Small intestine (tissue), 7 donors: Measurements from ENCODE around the gene PPP1R2. TPM values are rescaled to one million over a fixed set of nuclear protein-coding genes. Genes with fewer than 3 reads are reported as not detected.
"Not testable (repeated sequence)": the region's sequence is repeated elsewhere in the genome, so short reads cannot be mapped to it uniquely, and the experiment has no call there.

Experiments used
- DNase-seq, 2 donors: peaks; one replicate each; pipeline versions ENCODE4 v3.0.0 to v3.0.0-alpha.2; 2013
- FAIRE-seq: peaks from 2 replicates; lab custom pipeline; 2012; peaks lifted over from hg19 to GRCh38; lab: Jason Lieb, UNC
- H3K27ac ChIP-seq, 3 donors: one replicate each; pipeline ENCODE4 v1.5.1; 2013; ENCODE audit warnings: low read length in 2 of 3, mild to moderate bottlenecking in 2 of 3, control low read depth in 1 of 3, inconsistent platforms in 1 of 3, low read depth in 1 of 3, moderate library complexity in 1 of 3
- H3K27me3 ChIP-seq, 3 donors: one replicate each; pipeline ENCODE4 v1.6.1; 2013; ENCODE audit warnings: low read length in 3 of 3, inconsistent platforms in 1 of 3; ENCODE audit not compliant: control insufficient read depth in 3 of 3, insufficient read depth in 3 of 3
- H3K36me3 ChIP-seq, 3 donors: one replicate each; pipeline ENCODE4 v1.6.1; 2013; ENCODE audit warnings: low read length in 3 of 3, inconsistent platforms in 1 of 3, low read depth in 1 of 3, mild to moderate bottlenecking in 1 of 3, moderate library complexity in 1 of 3; ENCODE audit not compliant: control insufficient read depth in 3 of 3, insufficient read depth in 2 of 3
- H3K4me1 ChIP-seq, 3 donors: one replicate each; pipeline ENCODE4 v1.6.1; 2013; ENCODE audit warnings: low read length in 2 of 3, inconsistent platforms in 1 of 3, low read depth in 1 of 3, mild to moderate bottlenecking in 1 of 3, moderate library complexity in 1 of 3; ENCODE audit not compliant: control insufficient read depth in 3 of 3, insufficient read depth in 2 of 3
- H3K4me3 ChIP-seq, 3 donors: one replicate each; pipeline ENCODE4 v1.5.1; 2013; ENCODE audit warnings: low read length in 3 of 3, control low read depth in 1 of 3, inconsistent platforms in 1 of 3, low read depth in 1 of 3, mild to moderate bottlenecking in 1 of 3, moderate library complexity in 1 of 3
- H3K9me3 ChIP-seq, 2 donors: one replicate each; pipeline ENCODE4 v1.6.1; 2013; ENCODE audit warnings: low read depth in 1 of 2, low read length in 1 of 2; ENCODE audit not compliant: control insufficient read depth in 2 of 2, insufficient read depth in 1 of 2
- WGBS, 3 donors: extraction: QIAGEN DNeasy Blood & Tissue Kit; methylation state at CpG; one replicate each; pipeline ENCODE4 v1.1.7; 2013; 5-methylcytosine and 5-hydroxymethylcytosine counted together
- polyA plus RNA-seq, 4 donors: library from polyadenylated mRNA; stranded (reverse) in 3 of 4; unstranded in 1 of 4; fragments of 200-250 nt in 3 of 4; fragments of 120-200 nt in 1 of 4; gene quantifications; one replicate each; pipeline versions ENCODE4 v1.2.1 to v1.2.3, GENCODE V29; 2013
- donor health status: healthy with polysubstance abuse.
- donor health status: control.
- donor health status: control.
- donor health status: Bipolar disorder and iron deficiency.
- donor health status: healthy.

PPP1R2 gene
- polyA plus RNA-seq, 4 donors, result 32.7 to 55.1 (median 33.5) TPM

DNA sequence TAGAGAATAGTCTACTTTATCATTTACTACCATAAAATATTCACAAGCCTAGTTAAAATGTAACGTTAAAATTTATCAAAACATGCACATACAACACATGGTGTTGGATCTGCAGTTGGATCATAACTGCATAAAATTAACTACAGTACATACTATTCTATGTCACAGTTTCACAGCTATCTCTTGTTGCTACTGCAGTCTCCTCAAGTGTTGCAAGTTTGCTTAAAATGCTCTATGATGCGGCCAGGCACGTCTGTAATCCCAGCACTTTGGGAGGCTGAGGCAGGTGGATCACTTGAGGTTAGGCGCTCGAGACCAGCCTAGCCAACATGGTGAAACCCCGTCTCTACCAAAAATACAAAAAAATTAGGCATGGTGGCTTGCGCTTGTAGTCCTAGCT lies 10.3 kb downstream of the PPP1R2 start:
- FAIRE-seq, result no peak
- Histone ChIP-seq H3K4me3 (no peak overlapping the region), H3K27ac (no peak overlapping the region), H3K4me1 (peaks cover 0 to under 1% (median under 1%) of the 10 kb centered on the region in 3 donors), H3K27me3 (no peaks in the 10 kb centered on the region), H3K36me3 (peaks cover 0 to 9% (median 5%) of the 10 kb centered on the region in 3 donors), H3K9me3 (no peaks in the 10 kb centered on the region)
- 80 to 82% (median 81%) methylated on average over 7 of the region's 7 CpGs for WGBS, 3 donors
- DNase-seq, result no peak

DNA sequence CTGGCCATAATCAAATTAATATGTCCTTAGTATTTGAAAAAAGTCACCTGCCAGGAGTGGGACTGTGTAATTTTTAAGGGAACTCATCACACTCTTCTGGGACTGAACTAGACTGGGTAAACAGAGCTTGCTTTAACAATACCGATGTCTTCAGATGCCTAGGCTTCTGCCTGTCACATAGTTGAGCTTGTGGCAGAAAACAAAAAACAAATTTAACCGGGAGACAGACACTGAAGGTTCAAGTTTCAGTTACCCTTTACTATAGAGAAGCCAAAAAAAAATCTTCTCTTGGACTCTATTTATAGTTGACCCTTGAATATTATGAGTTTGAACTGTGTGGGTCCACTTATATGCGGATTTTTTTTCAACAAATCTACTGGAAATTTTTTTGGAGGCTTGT lies 10.8 kb downstream of the PPP1R2 start:
- FAIRE-seq (no peak), DNase-seq (no peak)
- no peak overlapping the region for H3K4me3 ChIP-seq
- H3K9me3 ChIP-seq, result no peaks in the 10 kb centered on the region
- no peaks in the 10 kb centered on the region for H3K27me3 ChIP-seq
- H3K36me3 ChIP-seq, result peaks cover 0 to 12% (median 8%) of the 10 kb centered on the region in 3 donors
- no peak overlapping the region for H3K27ac ChIP-seq
- no peaks in the 10 kb centered on the region for H3K4me1 ChIP-seq
- WGBS, 3 donors, result 52 to 76% (median 69%) methylated on average over 3 of the region's 3 CpGs

DNA sequence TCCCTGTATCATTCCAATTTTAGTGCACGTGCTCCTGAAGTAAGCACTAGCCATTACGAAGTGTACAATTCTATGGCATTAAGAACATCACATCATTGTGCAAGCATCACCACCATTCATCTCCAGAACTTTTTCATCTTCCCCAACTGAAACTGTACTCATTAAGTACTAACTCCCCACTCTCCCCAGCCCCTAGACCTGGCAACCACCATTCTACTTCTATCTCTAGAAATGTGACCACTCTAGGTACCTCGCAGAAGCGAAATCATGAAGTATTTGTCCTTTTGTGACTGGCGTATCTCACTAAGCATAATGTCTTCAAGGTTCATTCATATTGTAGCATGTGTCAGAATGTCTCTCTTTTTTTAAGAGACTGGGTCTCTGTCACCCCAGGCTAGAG lies 11.4 kb downstream of the PPP1R2 start:
- WGBS, 3 donors, result 86 to 94% (median 92%) methylated on average over 5 of the region's 5 CpGs
- Histone ChIP-seq H3K9me3 (no peaks in the 10 kb centered on the region), H3K27ac (no peak overlapping the region), H3K4me3 (no peak overlapping the region), H3K4me1 (no peaks in the 10 kb centered on the region), H3K36me3 (peaks cover 0 to 18% (median 10%) of the 10 kb centered on the region in 3 donors), H3K27me3 (no peaks in the 10 kb centered on the region)
- DNase-seq (no peak), FAIRE-seq (no peak)

DNA sequence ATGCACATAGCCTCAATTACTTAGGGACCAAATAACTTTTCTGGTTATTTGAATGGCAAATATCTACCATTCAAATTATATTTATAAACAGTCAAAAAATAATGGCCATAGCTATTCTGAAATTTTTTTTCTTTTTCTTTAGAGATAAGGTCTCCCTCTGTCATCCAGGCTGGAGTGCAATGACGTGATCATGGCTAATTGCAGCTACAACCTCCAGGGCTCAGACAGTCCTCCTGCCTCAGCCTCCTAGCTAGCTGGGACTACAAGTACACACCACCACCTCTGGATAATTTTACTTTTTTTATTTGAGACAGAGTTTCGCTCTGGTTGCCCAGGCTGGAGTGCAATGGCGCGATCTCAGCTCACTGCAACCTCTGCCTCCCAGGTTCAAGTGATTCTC lies 16.6 kb downstream of the PPP1R2 start:
- 96 to 97% (median 97%) methylated on average over 4 of the region's 4 CpGs for WGBS, 3 donors
- H3K36me3 ChIP-seq, result peaks cover 5 to 30% (median 11%) of the 10 kb centered on the region in 3 donors

DNA sequence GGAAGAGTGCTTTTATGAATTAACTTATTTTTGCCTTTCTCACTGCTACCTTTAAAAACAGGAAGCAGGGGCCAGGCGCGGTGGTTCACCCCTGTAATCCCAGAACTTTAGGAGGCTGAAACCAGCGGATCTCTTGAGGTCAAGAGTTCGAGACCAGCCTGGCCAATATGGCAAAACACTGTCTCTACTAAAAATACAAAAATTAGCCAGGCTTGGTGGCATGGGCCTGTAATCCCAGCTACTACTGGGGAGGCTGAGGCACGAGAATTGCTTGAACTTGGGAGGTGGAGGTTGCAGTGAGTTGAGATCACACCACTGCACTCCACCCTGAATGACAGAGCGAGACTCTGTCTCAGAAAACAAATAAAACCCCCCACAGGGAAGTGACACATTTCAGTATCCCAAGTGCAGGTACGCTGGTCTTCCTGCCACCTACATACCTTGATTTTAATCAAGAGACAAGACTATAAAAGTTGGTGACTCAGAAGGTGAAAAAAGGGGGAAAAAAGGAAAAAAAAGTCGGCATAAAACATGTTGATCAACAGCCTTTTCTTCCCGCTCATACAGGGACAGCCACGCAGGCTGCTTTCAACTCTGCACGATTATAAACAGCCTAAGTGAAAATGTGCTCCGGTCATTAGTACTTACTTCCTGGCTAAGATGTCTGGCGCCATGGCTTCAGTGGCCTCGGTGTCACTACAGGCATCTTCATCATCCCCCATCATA lies 18.8 kb downstream of the PPP1R2 start:
- H3K4me1 ChIP-seq, result no peaks in the 10 kb centered on the region
- no peaks in the 10 kb centered on the region for H3K9me3 ChIP-seq
- H3K36me3 ChIP-seq, result peaks cover 5 to 40% (median 11%) of the 10 kb centered on the region in 3 donors
- 69 to 80% (median 80%) methylated on average over 14 of the region's 14 CpGs for WGBS, 3 donors
- no peaks in the 10 kb centered on the region for H3K27me3 ChIP-seq
- H3K27ac ChIP-seq, result peak overlapping the region in 1 of 3 donors; percentile 27
- DNase-seq (no peak), FAIRE-seq (no peak)
- H3K4me3 ChIP-seq, result no peak overlapping the region

More for the DNA sequence above, 16.6 kb downstream of the PPP1R2 start:
- no peak for FAIRE-seq
- no peaks in the 10 kb centered on the region for H3K4me1 ChIP-seq
- no peak overlapping the region for H3K27ac ChIP-seq
- no peak for DNase-seq
- no peaks in the 10 kb centered on the region for H3K27me3 ChIP-seq
- H3K4me3 ChIP-seq, result no peak overlapping the region
- no peaks in the 10 kb centered on the region for H3K9me3 ChIP-seq

DNA sequence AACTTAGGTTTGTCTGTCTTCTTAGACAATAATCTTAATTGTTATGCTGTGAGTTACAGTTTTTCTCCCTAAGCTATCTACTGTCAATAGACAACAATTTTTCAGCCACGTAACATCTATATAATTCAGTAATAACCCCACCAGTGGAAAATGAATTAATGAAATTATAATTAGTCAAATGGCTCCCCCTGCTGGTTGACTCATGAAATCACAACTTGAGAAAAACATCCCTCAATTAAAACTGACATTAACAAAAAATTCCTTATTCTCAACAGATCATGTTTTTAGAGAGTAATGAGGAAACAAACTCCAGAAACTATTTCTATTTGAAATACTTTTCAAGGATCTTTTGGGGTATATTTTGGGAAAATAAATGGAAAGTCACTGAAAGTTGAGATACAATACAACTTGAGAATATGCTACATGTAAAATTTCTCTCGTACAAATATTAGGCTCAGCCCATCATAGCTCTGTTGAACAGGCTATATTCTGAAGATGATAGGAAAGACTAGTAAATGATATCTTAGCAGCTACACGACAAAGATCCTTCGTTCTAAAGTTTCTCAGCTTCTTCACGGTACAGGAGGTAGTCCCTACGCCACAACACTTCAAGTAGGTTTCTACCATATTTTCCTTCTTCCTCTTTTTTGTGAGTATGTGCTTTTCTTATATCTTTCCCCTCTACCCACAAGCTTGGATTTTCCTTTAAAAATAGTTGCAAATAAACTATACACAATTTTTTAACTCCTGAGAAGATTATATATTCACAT lies 20.7 kb downstream of the PPP1R2 start:
- no peaks in the 10 kb centered on the region for H3K9me3 ChIP-seq
- no peaks in the 10 kb centered on the region for H3K27me3 ChIP-seq
- FAIRE-seq, result peak; percentile 89
- H3K4me1 ChIP-seq, result no peaks in the 10 kb centered on the region
- H3K4me3 ChIP-seq, result no peak overlapping the region
- peaks cover 5 to 35% (median 7%) of the 10 kb centered on the region in 3 donors for H3K36me3 ChIP-seq
- 61 to 70% (median 68%) methylated on average over 6 of the region's 6 CpGs for WGBS, 3 donors
- DNase-seq, result peak; percentile 41 to 49
- no peak overlapping the region for H3K27ac ChIP-seq

DNA sequence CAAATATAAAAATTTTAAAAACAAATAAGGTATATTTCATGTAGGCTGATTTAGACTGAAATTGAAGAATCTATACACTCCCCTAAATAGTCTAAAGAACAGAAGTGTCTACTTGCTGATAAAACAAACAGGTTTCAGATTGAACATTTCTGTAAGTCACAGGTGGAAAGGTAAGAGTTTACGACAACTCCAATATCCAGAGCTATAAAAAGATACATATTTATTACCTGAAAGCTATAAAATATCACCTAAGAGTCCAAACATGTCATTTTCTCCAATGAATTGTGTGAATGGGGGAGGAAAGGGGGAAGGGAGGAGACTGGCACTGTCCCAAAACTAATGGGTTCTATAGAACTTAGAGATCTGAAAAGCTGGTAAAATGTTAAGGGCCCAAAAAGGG lies 26.1 kb downstream of the PPP1R2 start:
- H3K27me3 ChIP-seq, result no peaks in the 10 kb centered on the region
- H3K9me3 ChIP-seq, result no peaks in the 10 kb centered on the region
- FAIRE-seq (no peak), DNase-seq (no peak)
- H3K36me3 ChIP-seq, result peaks cover 2 to 12% (median 4%) of the 10 kb centered on the region in 3 donors
- no peaks in the 10 kb centered on the region for H3K4me1 ChIP-seq
- 38 to 71% (median 38%) methylated on average over 1 of the region's 1 CpG for WGBS, 3 donors
- no peak overlapping the region for H3K27ac ChIP-seq
- H3K4me3 ChIP-seq, result no peak overlapping the region

DNA sequence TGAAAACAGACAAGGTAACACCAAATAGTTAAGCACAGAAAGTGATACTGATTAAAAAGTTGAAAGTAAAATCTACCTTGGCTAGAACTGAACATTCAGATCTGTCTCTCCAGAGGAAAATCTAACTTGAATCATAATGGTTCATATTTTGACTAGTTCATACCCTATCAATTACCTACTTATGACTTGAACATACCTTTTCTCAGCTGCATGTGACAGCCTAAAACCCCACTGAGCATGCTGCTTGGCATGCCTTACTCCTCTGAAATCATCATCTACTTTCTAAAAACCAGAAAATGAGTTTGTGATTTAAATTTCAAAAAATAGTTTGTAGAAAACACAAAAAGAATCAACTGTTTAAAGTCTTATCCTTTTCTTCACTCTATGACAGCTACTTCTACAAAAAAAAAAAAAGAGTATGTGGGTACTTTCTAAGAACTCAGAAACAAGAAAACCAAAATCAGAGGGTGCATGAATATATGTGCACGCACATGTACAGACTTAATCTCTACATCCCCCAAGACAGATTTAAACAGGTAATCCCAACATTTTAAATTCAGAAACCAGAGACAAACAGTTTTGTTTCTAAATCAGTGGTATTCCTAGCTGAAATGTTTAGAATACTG lies 28.4 kb downstream of the PPP1R2 start:
- peak; percentile 47 for FAIRE-seq

More for the DNA sequence above, 28.4 kb downstream of the PPP1R2 start:
- not testable (repeated sequence) for H3K27me3 ChIP-seq, H3K4me1 ChIP-seq, H3K27ac ChIP-seq, H3K36me3 ChIP-seq, H3K4me3 ChIP-seq, H3K9me3 ChIP-seq, DNase-seq
- WGBS, 3 donors, result 94 to 100% (median 97%) methylated on average over 1 of the region's 1 CpG
